HepG2 (cell line): ENCODE data around the gene FSD2. TPM values are rescaled to one million over a fixed set of nuclear protein-coding genes. Genes with fewer than 3 reads are reported as not detected.

Experiments
- BATF2 ChIP-seq: sonication (generic); formaldehyde crosslinking; IDR thresholded peaks from 2 replicates; pipeline ENCODE4 v1.8.0; 2022; ENCODE audit warnings: mild to moderate bottlenecking, missing genetic modification reagents, moderate library complexity
- HMGXB3 ChIP-seq: sonication (generic); formaldehyde crosslinking; IDR thresholded peaks from 2 replicates; pipeline ENCODE4 v1.4.0; 2020; ENCODE audit warnings: missing genetic modification reagents, borderline replicate concordance
- HOXD1 ChIP-seq: sonication (generic); formaldehyde crosslinking; IDR thresholded peaks from 2 replicates; pipeline ENCODE4 v1.5.0; 2020; ENCODE audit warnings: missing genetic modification reagents
- PHF20 ChIP-seq: sonication (generic); formaldehyde crosslinking; IDR thresholded peaks from 2 replicates; pipeline ENCODE4 v1.5.0; 2020; ENCODE audit warnings: mild to moderate bottlenecking, missing genetic modification reagents
- POGK ChIP-seq: sonication (generic); formaldehyde crosslinking; conservative IDR thresholded peaks from 2 replicates; pipeline ENCODE4 v1.8.0; 2022; ENCODE audit warnings: mild to moderate bottlenecking, moderate library complexity, missing genetic modification reagents
- SAP130 ChIP-seq: IDR thresholded peaks from 2 replicates; pipeline ENCODE4 v1.6.1; 2016; ENCODE audit warnings: low read depth
- SATB2 ChIP-seq: sonication (generic); formaldehyde crosslinking; IDR thresholded peaks from 2 replicates; pipeline ENCODE4 v1.5.0; 2020; ENCODE audit warnings: missing genetic modification reagents
- ZNF558 ChIP-seq: sonication (generic); formaldehyde crosslinking; IDR thresholded peaks from 2 replicates; pipeline ENCODE4 v1.9.0; 2022; ENCODE audit warnings: mild to moderate bottlenecking, missing genetic modification reagents, borderline replicate concordance
- ZNF800 ChIP-seq: sonication (generic); formaldehyde crosslinking; IDR thresholded peaks from 2 replicates; pipeline ENCODE4 v1.4.0; 2020; ENCODE audit warnings: missing genetic modification reagents
- ZUFSP ChIP-seq: sonication (generic); formaldehyde crosslinking; IDR thresholded peaks from 2 replicates; pipeline ENCODE4 v1.9.0; 2021; ENCODE audit warnings: missing genetic modification reagents, mild to moderate bottlenecking, borderline replicate concordance
- polyA plus RNA-seq, 8 experiments: library from polyadenylated mRNA; depleted of rRNA in 3 of 8; stranded (reverse) in 7 of 8; unstranded in 1 of 8; fragments of >200 nt; fragmentation: Illumina TruSeq in 4 of 8; extraction: Trizol in 4 of 8; gene quantifications; 2 replicates each; pipeline versions ENCODE4 v1.2.1 to v1.2.3, GENCODE V29; 2011 to 2016; ENCODE audit warnings: low read depth in 4 of 8, missing spikeins in 1 of 8, mixed read lengths in 1 of 8; ENCODE audit not compliant: insufficient read depth in 1 of 8
- total RNA-seq, 5 experiments: library from RNA; depleted of rRNA; stranded (reverse); fragments of >200 nt; fragmentation: Illumina TruSeq; extraction: Trizol; gene quantifications; 2 replicates each; pipeline ENCODE4 v1.2.3, GENCODE V29; 2016; ENCODE audit warnings: low read depth in 1 of 5

Gene FSD2
- total and polyA plus RNA-seq, 2 of the 13 experiments (the other 11 are each of a cell fraction or from before 2014, with no cell fraction given): not detected

GRCh38 chr15:82749951-82750830 is 55.7 kb downstream of the FSD2 start (continued):
- no peak for TF ChIP-seq BATF2
- peak; percentile 67; the same call in 1 of the 2 replicates for TF ChIP-seq HMGXB3
- TF ChIP-seq SAP130: peak; percentile 97
- peak; percentile 83 for TF ChIP-seq SATB2 (CRISPR knock-in tag)
- TF ChIP-seq ZUFSP (CRISPR knock-in tag): no peak
- peak; percentile 69; the same call in 1 of the 2 replicates for TF ChIP-seq HOXD1 (CRISPR knock-in tag)
- TF ChIP-seq ZNF800 (CRISPR knock-in tag): peak; percentile 69; the same call in 1 of the 2 replicates
- peak; percentile 94 for TF ChIP-seq PHF20
- TF ChIP-seq ZNF558: peak; percentile 43; the same call in 1 of the 2 replicates
- peak; percentile 25; the same call in 1 of the 2 replicates for TF ChIP-seq POGK
